ENCODE data around the gene GAGE12E. TPM values are rescaled to one million over a fixed set of nuclear protein-coding genes. Genes with fewer than 3 reads are reported as not detected.

The GAGE12E gene
- total RNA-seq, 8 experiments from 2014 or later, result not detected

Other genes starting within 250 kb of the GAGE12E start
- gene GAGE10, start 247.6 kb upstream of the GAGE12E start, total RNA-seq, result not detected
- gene GAGE12J, start 229.3 kb upstream of the GAGE12E start, total RNA-seq, result not detected
- gene GAGE13, start 219.7 kb upstream of the GAGE12E start, total RNA-seq, result not detected
- gene GAGE12C, start 19.1 kb upstream of the GAGE12E start, total RNA-seq, result not detected
- not detected for gene GAGE12D, start 9.6 kb upstream of the GAGE12E start, total RNA-seq
- gene GAGE12F, start 9.6 kb downstream of the GAGE12E start, total RNA-seq, result not detected
- gene GAGE12G, start 19.1 kb downstream of the GAGE12E start, total RNA-seq, result not detected
- gene GAGE12H, start 28.7 kb downstream of the GAGE12E start, total RNA-seq, result not detected
- not detected for gene GAGE2A, start 38.2 kb downstream of the GAGE12E start, total RNA-seq
- under 1 TPM in 1 of 8 experiments, not detected in 7; 0.24 TPM for gene GAGE1, start 47.7 kb downstream of the GAGE12E start, total RNA-seq
- not detected for gene PAGE1, start 144.7 kb downstream of the GAGE12E start, total RNA-seq